IPS-18c (cell line): ENCODE measurements around the gene PIP4K2C.
A peak's percentile ranks its signal among the peaks of the same experiment; 100 is the strongest.
"Not testable (repeated sequence)": the region's sequence is repeated elsewhere in the genome, so short reads cannot be mapped to it uniquely, and the experiment has no call there.

Experiments
- H3K4me3 ChIP-seq: 2 replicates; pipeline ENCODE4 v1.7.0; 2013; ENCODE audit warnings: low read depth, mild to moderate bottlenecking, low read length, moderate library complexity; ENCODE audit not compliant: insufficient read depth
- H3K9me3 ChIP-seq: one replicate; pipeline ENCODE4 v1.6.1; 2013; ENCODE audit warnings: mild to moderate bottlenecking, low read length, moderate library complexity; ENCODE audit not compliant: control insufficient read depth, insufficient read depth

Gene PIP4K2C

GRCh38 chr12:57579011-57579410 lies 12.0 kb upstream of the PIP4K2C start:
- Histone ChIP-seq H3K4me3 (no peak overlapping the region), H3K9me3 (no peaks in the 10 kb centered on the region)

- no peak overlapping the region for H3K4me3 ChIP-seq
Measured at GRCh38 chr12:57579677-57580465, 11.1 kb upstream of the PIP4K2C start.

GRCh38 chr12:57580466-57580795 lies 10.6 kb upstream of the PIP4K2C start:
- Histone ChIP-seq H3K4me3 (no peak overlapping the region), H3K9me3 (no peaks in the 10 kb centered on the region)

More at GRCh38 chr12:57579677-57580465, 11.1 kb upstream of the PIP4K2C start:
- no peaks in the 10 kb centered on the region for H3K9me3 ChIP-seq

- Histone ChIP-seq H3K4me3 (no peak overlapping the region), H3K9me3 (no peaks in the 10 kb centered on the region)
Measured at GRCh38 chr12:57581802-57582201, 9.2 kb upstream of the PIP4K2C start.

GRCh38 chr12:57582440-57582839 lies 8.6 kb upstream of the PIP4K2C start:
- Histone ChIP-seq H3K4me3 (no peak overlapping the region), H3K9me3 (no peaks in the 10 kb centered on the region)

- H3K9me3 ChIP-seq, result no peaks in the 10 kb centered on the region
- H3K4me3 ChIP-seq, result no peak overlapping the region
Measured at GRCh38 chr12:57583008-57583831, 7.8 kb upstream of the PIP4K2C start.

GRCh38 chr12:57584050-57584449 lies 6.9 kb upstream of the PIP4K2C start:
- no peaks in the 10 kb centered on the region for H3K9me3 ChIP-seq
- no peak overlapping the region for H3K4me3 ChIP-seq

- Histone ChIP-seq H3K9me3 (no peaks in the 10 kb centered on the region), H3K4me3 (no peak overlapping the region)
Measured at GRCh38 chr12:57584690-57585089, 6.3 kb upstream of the PIP4K2C start.

- H3K4me3 ChIP-seq, result no peak overlapping the region
- no peaks in the 10 kb centered on the region for H3K9me3 ChIP-seq
Measured at GRCh38 chr12:57585156-57585555, 5.8 kb upstream of the PIP4K2C start.

GRCh38 chr12:57586128-57586527 lies 4.9 kb upstream of the PIP4K2C start:
- no peak overlapping the region for H3K4me3 ChIP-seq
- no peaks in the 10 kb centered on the region for H3K9me3 ChIP-seq

GRCh38 chr12:57586832-57587429 lies 4.1 kb upstream of the PIP4K2C start:
- H3K4me3 ChIP-seq, result no peak overlapping the region
- no peaks in the 10 kb centered on the region for H3K9me3 ChIP-seq

GRCh38 chr12:57588951-57589610 lies 1.9 kb upstream of the PIP4K2C start:
- H3K9me3 ChIP-seq, H3K4me3 ChIP-seq: not testable (repeated sequence)

GRCh38 chr12:57590479-57590863 lies 521 bp upstream of the PIP4K2C start:
- H3K4me3 ChIP-seq, result peak overlapping the region; percentile 92
- H3K9me3 ChIP-seq, result no peaks in the 10 kb centered on the region

GRCh38 chr12:57591782-57592325 lies 862 bp downstream of the PIP4K2C start:
- Histone ChIP-seq H3K4me3 (peak overlapping the region; percentile 92), H3K9me3 (no peaks in the 10 kb centered on the region)

- no peak overlapping the region; the same call in 1 of the 2 replicates for H3K4me3 ChIP-seq
Measured at GRCh38 chr12:57592551-57593165, 1.7 kb downstream of the PIP4K2C start.

GRCh38 chr12:57593187-57593586 lies 2.2 kb downstream of the PIP4K2C start:
- no peaks in the 10 kb centered on the region for H3K9me3 ChIP-seq

More at GRCh38 chr12:57592551-57593165, 1.7 kb downstream of the PIP4K2C start:
- H3K9me3 ChIP-seq, result no peaks in the 10 kb centered on the region

GRCh38 chr12:57600395-57600794 lies 9.4 kb downstream of the PIP4K2C start:
- H3K4me3 ChIP-seq, result no peak overlapping the region

More at GRCh38 chr12:57593187-57593586, 2.2 kb downstream of the PIP4K2C start:
- no peak overlapping the region for H3K4me3 ChIP-seq

More at GRCh38 chr12:57600395-57600794, 9.4 kb downstream of the PIP4K2C start:
- H3K9me3 ChIP-seq, result no peaks in the 10 kb centered on the region
